HEK293T (cell line): Measurements from ENCODE around the gene ANTXR2.

ENCODE experiments used
- ARNT ChIP-seq: fragments of 450-650 bp; IDR thresholded peaks from 2 replicates; pipeline ENCODE4 v1.6.1; 2017; ENCODE audit warnings: mild to moderate bottlenecking
- BHLHE40 ChIP-seq: fragments of 450-650 bp; IDR thresholded peaks from 2 replicates; pipeline ENCODE4 v1.6.1; 2016; ENCODE audit warnings: mild to moderate bottlenecking, moderate library complexity, borderline replicate concordance
- FOXA1 ChIP-seq: fragments of 450-650 bp; IDR thresholded peaks from 2 replicates; pipeline ENCODE4 v1.6.1; 2016; ENCODE audit warnings: mild to moderate bottlenecking
- FOXM1 ChIP-seq: fragments of 450-650 bp; IDR thresholded peaks from 2 replicates; pipeline ENCODE4 v1.6.1; 2017; ENCODE audit warnings: mild to moderate bottlenecking, borderline replicate concordance
- HDGF ChIP-seq: fragments of 450-650 bp; IDR thresholded peaks from 2 replicates; pipeline ENCODE4 v1.6.1; 2017; ENCODE audit warnings: antibody characterized with exemption, borderline replicate concordance
- SP1 ChIP-seq: fragments of 450-650 bp; IDR thresholded peaks from 2 replicates; pipeline ENCODE4 v1.6.1; 2017

- TF ChIP-seq HDGF (no peak), ARNT (no peak), FOXA1 (no peak), FOXM1 (no peak), BHLHE40 (no peak), SP1 (no peak)
These were observed 43.7 kb downstream of the ANTXR2 start for GRCh38 chr4:80029364-80029763.
